Measurements from ENCODE around the gene BRCA2. TPM values are rescaled to one million over a fixed set of nuclear protein-coding genes. Genes with fewer than 3 reads are reported as not detected.

The BRCA2 gene
- total and polyA plus RNA-seq, 9 of the 15 experiments (the other 6 are each of a cell fraction or from before 2014, with no cell fraction given), result 4.1 to 17.3 (median 5.8) TPM

DNA sequence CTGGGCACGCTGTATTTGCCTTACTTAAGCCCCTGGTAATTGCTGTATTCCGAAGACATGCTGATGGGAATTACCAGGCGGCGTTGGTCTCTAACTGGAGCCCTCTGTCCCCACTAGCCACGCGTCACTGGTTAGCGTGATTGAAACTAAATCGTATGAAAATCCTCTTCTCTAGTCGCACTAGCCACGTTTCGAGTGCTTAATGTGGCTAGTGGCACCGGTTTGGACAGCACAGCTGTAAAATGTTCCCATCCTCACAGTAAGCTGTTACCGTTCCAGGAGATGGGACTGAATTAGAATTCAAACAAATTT lies 676 bp downstream of the BRCA2 start (continued):
- TF ChIP-seq, protein P1, sequence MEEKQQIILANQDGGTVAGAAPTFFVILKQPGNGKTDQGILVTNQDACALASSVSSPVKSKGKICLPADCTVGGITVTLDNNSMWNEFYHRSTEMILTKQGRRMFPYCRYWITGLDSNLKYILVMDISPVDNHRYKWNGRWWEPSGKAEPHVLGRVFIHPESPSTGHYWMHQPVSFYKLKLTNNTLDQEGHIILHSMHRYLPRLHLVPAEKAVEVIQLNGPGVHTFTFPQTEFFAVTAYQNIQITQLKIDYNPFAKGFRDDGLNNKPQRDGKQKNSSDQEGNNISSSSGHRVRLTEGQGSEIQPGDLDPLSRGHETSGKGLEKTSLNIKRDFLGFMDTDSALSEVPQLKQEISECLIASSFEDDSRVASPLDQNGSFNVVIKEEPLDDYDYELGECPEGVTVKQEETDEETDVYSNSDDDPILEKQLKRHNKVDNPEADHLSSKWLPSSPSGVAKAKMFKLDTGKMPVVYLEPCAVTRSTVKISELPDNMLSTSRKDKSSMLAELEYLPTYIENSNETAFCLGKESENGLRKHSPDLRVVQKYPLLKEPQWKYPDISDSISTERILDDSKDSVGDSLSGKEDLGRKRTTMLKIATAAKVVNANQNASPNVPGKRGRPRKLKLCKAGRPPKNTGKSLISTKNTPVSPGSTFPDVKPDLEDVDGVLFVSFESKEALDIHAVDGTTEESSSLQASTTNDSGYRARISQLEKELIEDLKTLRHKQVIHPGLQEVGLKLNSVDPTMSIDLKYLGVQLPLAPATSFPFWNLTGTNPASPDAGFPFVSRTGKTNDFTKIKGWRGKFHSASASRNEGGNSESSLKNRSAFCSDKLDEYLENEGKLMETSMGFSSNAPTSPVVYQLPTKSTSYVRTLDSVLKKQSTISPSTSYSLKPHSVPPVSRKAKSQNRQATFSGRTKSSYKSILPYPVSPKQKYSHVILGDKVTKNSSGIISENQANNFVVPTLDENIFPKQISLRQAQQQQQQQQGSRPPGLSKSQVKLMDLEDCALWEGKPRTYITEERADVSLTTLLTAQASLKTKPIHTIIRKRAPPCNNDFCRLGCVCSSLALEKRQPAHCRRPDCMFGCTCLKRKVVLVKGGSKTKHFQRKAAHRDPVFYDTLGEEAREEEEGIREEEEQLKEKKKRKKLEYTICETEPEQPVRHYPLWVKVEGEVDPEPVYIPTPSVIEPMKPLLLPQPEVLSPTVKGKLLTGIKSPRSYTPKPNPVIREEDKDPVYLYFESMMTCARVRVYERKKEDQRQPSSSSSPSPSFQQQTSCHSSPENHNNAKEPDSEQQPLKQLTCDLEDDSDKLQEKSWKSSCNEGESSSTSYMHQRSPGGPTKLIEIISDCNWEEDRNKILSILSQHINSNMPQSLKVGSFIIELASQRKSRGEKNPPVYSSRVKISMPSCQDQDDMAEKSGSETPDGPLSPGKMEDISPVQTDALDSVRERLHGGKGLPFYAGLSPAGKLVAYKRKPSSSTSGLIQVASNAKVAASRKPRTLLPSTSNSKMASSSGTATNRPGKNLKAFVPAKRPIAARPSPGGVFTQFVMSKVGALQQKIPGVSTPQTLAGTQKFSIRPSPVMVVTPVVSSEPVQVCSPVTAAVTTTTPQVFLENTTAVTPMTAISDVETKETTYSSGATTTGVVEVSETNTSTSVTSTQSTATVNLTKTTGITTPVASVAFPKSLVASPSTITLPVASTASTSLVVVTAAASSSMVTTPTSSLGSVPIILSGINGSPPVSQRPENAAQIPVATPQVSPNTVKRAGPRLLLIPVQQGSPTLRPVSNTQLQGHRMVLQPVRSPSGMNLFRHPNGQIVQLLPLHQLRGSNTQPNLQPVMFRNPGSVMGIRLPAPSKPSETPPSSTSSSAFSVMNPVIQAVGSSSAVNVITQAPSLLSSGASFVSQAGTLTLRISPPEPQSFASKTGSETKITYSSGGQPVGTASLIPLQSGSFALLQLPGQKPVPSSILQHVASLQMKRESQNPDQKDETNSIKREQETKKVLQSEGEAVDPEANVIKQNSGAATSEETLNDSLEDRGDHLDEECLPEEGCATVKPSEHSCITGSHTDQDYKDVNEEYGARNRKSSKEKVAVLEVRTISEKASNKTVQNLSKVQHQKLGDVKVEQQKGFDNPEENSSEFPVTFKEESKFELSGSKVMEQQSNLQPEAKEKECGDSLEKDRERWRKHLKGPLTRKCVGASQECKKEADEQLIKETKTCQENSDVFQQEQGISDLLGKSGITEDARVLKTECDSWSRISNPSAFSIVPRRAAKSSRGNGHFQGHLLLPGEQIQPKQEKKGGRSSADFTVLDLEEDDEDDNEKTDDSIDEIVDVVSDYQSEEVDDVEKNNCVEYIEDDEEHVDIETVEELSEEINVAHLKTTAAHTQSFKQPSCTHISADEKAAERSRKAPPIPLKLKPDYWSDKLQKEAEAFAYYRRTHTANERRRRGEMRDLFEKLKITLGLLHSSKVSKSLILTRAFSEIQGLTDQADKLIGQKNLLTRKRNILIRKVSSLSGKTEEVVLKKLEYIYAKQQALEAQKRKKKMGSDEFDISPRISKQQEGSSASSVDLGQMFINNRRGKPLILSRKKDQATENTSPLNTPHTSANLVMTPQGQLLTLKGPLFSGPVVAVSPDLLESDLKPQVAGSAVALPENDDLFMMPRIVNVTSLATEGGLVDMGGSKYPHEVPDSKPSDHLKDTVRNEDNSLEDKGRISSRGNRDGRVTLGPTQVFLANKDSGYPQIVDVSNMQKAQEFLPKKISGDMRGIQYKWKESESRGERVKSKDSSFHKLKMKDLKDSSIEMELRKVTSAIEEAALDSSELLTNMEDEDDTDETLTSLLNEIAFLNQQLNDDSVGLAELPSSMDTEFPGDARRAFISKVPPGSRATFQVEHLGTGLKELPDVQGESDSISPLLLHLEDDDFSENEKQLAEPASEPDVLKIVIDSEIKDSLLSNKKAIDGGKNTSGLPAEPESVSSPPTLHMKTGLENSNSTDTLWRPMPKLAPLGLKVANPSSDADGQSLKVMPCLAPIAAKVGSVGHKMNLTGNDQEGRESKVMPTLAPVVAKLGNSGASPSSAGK (IDR thresholded peaks at IDR 0.05), result peak; percentile 36
- TF ChIP-seq ZNF668 (CRISPR knock-in tag; IDR thresholded peaks at IDR 0.05), result no peak
- TF ChIP-seq CHD2 (IDR thresholded peaks at IDR 0.05; ENCODE audit: low read depth, low read length), result no peak
- no peak for TF ChIP-seq ZNF263 (CRISPR knock-in tag; IDR thresholded peaks at IDR 0.05; ENCODE audit: borderline replicate concordance)
- TF ChIP-seq, protein P2, sequence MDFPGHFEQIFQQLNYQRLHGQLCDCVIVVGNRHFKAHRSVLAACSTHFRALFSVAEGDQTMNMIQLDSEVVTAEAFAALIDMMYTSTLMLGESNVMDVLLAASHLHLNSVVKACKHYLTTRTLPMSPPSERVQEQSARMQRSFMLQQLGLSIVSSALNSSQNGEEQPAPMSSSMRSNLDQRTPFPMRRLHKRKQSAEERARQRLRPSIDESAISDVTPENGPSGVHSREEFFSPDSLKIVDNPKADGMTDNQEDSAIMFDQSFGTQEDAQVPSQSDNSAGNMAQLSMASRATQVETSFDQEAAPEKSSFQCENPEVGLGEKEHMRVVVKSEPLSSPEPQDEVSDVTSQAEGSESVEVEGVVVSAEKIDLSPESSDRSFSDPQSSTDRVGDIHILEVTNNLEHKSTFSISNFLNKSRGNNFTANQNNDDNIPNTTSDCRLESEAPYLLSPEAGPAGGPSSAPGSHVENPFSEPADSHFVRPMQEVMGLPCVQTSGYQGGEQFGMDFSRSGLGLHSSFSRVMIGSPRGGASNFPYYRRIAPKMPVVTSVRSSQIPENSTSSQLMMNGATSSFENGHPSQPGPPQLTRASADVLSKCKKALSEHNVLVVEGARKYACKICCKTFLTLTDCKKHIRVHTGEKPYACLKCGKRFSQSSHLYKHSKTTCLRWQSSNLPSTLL (IDR thresholded peaks at IDR 0.05), result no peak; the same call in none of the 2 replicates
- TF ChIP-seq, protein P3, sequence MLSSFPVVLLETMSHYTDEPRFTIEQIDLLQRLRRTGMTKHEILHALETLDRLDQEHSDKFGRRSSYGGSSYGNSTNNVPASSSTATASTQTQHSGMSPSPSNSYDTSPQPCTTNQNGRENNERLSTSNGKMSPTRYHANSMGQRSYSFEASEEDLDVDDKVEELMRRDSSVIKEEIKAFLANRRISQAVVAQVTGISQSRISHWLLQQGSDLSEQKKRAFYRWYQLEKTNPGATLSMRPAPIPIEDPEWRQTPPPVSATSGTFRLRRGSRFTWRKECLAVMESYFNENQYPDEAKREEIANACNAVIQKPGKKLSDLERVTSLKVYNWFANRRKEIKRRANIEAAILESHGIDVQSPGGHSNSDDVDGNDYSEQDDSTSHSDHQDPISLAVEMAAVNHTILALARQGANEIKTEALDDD (IDR thresholded peaks at IDR 0.05), result peak; percentile 90
- TF ChIP-seq, protein P4, sequence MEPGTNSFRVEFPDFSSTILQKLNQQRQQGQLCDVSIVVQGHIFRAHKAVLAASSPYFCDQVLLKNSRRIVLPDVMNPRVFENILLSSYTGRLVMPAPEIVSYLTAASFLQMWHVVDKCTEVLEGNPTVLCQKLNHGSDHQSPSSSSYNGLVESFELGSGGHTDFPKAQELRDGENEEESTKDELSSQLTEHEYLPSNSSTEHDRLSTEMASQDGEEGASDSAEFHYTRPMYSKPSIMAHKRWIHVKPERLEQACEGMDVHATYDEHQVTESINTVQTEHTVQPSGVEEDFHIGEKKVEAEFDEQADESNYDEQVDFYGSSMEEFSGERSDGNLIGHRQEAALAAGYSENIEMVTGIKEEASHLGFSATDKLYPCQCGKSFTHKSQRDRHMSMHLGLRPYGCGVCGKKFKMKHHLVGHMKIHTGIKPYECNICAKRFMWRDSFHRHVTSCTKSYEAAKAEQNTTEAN (CRISPR knock-in tag; IDR thresholded peaks at IDR 0.05), result no peak
- TF ChIP-seq SIN3A (IDR thresholded peaks at IDR 0.05; ENCODE audit: borderline replicate concordance in 2 of 2, control insufficient read depth in 1 of 2, low read depth in 2 of 2, low read length in 2 of 2), result 0 out of 4 replicates have a peak, but pooled peaks of 1 of the 2 experiments have one; percentile 54
- TF ChIP-seq PHTF2 (CRISPR knock-in tag; IDR thresholded peaks at IDR 0.05), result no peak
- TF ChIP-seq, protein P5, sequence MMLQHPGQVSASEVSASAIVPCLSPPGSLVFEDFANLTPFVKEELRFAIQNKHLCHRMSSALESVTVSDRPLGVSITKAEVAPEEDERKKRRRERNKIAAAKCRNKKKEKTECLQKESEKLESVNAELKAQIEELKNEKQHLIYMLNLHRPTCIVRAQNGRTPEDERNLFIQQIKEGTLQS (IDR thresholded peaks at IDR 0.05), result peak; percentile 6; the same call in 1 of the 2 replicates
- TF ChIP-seq, protein P5 (CRISPR knock-in tag; conservative IDR thresholded peaks at IDR 0.05), result no peak
